Erythroblast (primary cell): ENCODE data around the gene TMEM134.

ENCODE experiments used
- GATA1 ChIP-seq: IDR thresholded peaks from 2 replicates; pipeline ENCODE4 v1.6.1; 2011; ENCODE audit warnings: low read depth, mild to moderate bottlenecking, control low read depth, low read length, moderate library complexity
- POLR2A ChIP-seq: IDR thresholded peaks from 2 replicates; pipeline ENCODE4 v1.6.1; 2011; ENCODE audit warnings: mild to moderate bottlenecking, low read length

DNA sequence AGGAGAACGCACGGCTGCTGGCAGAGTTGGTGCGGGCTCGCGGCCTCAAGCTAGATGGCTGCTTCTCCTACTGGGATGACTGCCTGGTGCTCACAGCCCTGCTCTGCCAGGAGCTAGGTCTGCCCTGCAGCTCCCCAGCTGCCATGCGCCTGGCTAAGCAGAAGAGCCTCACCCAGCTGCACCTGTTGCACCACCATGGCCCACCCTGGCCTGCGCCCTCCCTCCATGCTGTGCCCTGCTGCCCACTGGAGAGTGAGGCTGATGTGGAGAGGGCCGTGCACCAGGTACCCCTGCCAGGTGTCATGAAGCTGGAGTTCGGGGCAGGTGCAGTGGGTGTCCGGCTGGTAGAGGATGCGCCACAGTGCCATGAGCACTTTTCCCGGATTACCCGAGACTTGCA lies 45.6 kb downstream of the TMEM134 start:
- TF ChIP-seq POLR2A: no peak
- TF ChIP-seq GATA1: no peak
